GM18499 (cell line): Measurements from ENCODE around the gene COL15A1.
A peak's percentile ranks its signal among the peaks of the same experiment; 100 is the strongest.
"Not testable (repeated sequence)": the region's sequence is repeated elsewhere in the genome, so short reads cannot be mapped to it uniquely, and the experiment has no call there.

Experiments used
- ATAC-seq: cut with Tn5 transposase; IDR thresholded peaks from one replicate; pipeline ENCODE4 v1.9.1; 2021; ENCODE audit warnings: moderate number of reproducible peaks; ENCODE audit not compliant: insufficient read depth, unreplicated experiment

COL15A1 gene

DNA sequence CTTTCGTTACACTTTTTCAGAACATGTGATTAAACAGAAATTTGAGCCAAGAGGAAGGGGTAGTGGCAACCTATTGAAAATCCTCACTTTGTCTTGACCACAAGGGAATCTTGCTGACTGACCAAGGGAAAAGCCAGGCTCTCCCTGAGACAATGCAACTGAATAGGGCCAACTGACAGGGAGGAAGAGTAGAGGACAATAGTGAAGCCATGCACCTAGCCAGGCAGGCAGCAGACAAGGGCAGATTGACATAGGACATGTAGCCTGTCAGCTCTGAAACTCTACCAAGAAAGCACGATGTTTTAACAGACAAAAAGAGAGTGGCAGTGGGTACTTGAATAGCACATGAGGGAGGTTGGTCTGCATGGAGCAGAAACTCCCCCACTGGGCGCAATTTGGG lies 152.7 kb downstream of the COL15A1 start:
- no peak for ATAC-seq

GRCh38 chr9:99099806-99100585 lies 156.3 kb downstream of the COL15A1 start:
- not testable (repeated sequence) for ATAC-seq

- no peak for ATAC-seq
These were observed 157.6 kb downstream of the COL15A1 start for GRCh38 chr9:99101271-99101670.

DNA sequence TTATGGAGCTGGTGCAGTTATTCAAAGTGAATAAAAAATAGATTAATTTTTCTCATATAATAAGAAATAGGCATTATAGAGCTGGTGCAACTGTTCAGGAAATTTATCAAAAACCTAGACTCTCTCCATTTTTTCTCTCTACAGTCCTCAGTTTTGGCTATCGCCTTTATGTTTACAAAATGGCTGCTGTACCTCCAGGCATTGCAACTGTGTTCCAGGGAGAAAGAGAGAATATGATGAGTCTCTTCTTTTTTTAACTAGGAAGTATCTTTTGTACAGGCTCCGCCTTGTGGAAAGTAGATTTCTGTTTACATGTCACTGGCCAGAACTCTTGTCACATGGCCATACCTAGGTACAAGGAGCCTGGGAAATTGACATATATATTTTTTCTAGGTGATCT lies 158.1 kb downstream of the COL15A1 start:
- ATAC-seq: no peak

- ATAC-seq: no peak
These were observed 159.6 kb downstream of the COL15A1 start for GRCh38 chr9:99103054-99103895.

GRCh38 chr9:99103901-99104458 lies 160.3 kb downstream of the COL15A1 start:
- ATAC-seq: no peak

GRCh38 chr9:99104459-99105151 lies 160.9 kb downstream of the COL15A1 start, which contains the start of gene TGFBR1:
Gene TGFBR1 (plus strand): TSS chr9:99105113. CDS start chr9:99105206, 93 bp downstream.
- peak; percentile 54 for ATAC-seq

DNA sequence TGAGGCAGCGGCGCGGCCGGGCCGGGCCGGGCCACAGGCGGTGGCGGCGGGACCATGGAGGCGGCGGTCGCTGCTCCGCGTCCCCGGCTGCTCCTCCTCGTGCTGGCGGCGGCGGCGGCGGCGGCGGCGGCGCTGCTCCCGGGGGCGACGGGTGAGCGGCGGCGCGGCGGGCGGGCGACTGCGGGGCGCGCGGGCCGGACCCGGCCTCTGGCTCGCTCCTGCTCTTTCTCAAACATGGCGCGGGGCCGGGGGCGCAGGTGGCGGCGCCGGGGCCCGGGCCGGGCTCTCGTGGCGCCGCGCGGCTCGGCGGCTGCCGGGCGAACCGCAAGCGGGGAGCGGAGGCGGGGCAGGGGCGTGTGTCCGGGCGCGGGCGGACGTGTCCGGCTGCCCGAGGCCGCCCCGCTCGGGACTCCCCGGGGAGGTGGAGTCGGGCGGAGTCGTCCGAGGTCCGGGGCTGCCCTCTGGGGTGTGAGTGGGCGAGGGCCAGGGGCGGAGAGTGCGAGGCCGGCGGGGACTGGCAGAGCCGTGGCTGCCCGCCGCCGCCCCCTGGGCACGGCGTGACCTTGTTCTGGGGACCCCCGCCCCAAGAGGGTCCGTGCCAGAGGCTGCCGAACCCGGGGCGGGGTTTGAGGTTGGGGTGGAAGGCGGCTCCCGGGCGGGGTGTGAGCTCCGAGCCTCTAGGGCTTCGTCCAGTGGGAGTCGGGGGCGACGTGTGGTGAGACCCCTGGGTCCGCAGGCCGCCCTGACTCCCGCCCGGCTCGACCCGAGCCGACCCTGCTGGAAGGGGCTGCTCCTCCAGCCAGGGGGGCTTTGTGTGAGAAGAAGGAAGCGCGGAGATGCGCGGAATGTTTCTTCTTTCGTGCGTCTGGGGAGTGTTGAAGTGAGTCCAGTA lies 161.7 kb downstream of the COL15A1 start:
- peak; percentile 28 for ATAC-seq

DNA sequence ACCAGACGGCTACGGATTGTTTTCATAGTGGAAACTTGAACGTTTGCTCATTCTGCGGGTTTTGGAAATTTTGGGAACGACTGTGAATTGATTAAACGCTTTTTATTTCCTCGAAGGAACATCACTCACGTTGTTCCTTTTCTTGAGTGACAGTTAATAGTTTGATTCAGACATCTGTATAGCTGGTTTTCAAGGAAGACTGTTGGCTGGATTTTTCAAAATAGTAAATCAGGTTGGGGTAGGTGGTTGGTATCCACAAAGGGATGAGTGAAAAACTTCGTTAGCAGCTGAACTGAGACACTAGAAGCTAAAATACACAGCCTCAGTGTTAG lies 162.3 kb downstream of the COL15A1 start:
- no peak for ATAC-seq

DNA sequence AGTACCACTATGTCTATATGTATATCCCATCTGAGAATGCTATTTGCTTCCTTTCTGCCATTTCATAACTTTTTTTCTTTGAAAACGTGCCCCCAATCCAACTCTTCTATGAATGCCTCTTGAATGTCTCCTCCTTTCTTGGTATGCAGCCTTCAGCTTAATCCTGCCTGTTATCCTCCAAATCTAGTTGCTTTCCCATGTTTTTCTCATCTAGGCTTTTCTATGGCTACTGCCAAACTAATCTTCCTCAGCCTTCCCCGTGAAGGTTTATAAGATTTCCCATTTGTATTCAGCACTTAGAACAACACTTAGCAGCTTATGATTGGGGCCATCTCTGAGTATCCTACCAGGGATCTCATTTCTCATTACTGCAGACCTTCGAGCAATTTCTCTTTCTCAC lies 163.7 kb downstream of the COL15A1 start:
- no peak for ATAC-seq

- no peak for ATAC-seq
These were observed 164.4 kb downstream of the COL15A1 start for GRCh38 chr9:99108131-99108530.

- no peak for ATAC-seq
These were observed 165.8 kb downstream of the COL15A1 start for GRCh38 chr9:99109522-99109921.

GRCh38 chr9:99112750-99113413 lies 169.2 kb downstream of the COL15A1 start:
- no peak for ATAC-seq

DNA sequence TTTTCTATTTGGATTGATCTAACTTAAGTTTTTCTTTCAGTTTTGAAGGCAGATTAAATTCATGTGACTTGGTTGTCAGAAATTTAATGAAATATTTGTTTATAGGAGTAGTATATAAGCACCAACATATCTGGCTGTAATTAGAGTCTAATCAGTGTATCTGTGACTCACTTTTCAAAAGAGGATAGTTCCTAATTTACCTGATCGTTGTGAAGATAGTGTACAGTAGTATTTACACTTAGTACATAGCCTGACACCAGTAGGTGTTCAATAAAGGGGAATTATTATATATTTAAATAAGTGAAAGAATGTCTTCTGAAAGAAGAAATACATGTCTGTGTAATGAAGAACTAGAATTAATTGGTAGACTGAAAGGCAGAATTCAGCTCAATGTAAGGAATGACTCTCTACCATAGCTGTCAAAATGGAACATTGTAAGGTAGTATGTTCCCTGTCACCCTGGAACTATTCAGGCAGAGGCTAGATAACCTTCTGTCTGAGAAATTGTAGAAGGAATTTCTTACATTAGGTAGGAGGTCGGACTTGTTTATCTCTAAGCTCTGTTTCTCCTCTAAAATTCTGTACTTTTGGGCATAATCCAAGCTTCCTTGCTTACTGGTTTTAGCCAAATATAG lies 169.8 kb downstream of the COL15A1 start:
- ATAC-seq: no peak

DNA sequence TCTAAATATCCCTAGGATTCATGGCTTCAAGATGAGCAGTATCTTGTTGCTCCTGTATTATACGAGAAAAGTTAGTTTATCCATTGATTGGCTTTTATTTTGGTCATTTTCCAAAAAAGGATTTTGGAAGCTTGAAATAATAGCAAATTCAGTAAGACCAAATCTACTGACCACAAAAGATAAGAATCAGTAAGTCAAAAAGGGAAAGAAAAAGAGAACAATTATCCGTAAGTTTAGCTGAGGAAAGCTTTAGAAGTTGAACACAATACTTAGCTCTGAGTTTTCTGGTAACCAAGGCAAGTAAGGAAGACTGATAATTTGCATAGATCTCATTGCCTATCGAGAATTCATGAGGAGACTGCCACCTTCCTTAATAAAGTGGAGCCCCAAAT lies 170.3 kb downstream of the COL15A1 start:
- ATAC-seq: no peak

GRCh38 chr9:99114846-99115500 lies 171.3 kb downstream of the COL15A1 start:
- no peak for ATAC-seq

DNA sequence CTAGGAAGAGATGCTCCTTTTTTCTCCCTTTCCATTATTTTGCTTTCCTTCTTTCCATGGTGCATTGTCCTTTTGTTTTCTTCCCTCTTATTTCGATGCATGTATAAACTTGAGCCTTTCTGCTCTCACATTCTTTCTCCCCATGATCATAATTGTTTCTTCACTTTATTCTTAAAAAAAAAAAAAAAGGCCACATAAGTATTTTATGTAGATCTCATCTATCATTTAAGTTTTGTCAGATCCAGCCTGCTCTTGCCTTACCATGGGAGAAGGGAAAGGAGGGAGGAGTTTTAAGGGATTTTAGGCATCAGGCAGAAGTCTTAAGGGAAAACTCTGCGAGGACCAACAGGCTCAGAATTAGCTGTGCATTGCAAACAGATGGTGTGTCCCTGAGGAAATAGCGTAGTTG lies 172.3 kb downstream of the COL15A1 start:
- ATAC-seq: no peak

DNA sequence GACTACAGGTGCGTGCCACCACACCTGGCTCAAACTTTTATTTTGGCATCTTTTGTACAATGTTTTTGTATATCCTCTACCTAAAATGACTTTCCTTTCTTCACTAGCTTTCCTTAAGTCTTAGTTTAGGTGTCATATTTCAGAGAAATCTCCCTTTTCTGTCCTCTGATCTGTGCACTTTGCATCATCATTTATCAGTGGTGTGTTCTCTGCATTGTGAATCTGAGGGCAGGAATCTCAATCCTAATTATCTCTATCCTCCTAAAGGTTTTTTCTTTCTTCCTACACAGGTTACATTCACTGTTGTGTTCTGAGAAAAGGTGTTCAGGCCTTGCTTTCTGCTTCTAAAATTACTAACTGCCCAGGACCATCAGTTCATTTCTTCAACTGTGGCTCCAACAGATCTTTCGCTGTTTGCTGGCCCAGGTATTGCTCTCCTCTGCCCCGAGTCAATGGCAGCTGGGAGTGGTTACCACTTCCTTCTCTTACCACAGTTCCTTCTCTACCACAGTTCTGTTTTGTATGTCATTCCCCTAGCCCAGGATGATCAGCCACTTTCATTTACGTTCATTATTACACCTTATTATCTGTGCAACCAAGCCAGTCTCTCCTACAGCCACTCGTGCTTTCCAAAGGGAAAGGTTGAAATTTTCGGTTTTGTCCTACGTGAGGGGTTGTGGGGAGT lies 175.2 kb downstream of the COL15A1 start:
- ATAC-seq: peak; percentile 72
